OCI-LY3 (cell line): ENCODE results near the gene IL7R.

Experiments
- H2AFZ ChIP-seq: fragments of 200-600, 300-600 bp; shearing (Covaris generic); 2 replicates; pipeline ENCODE4 v1.6.0; 2014; ENCODE audit warnings: antibody characterized with exemption, low read depth, low read length
- H3K27ac ChIP-seq: fragments of 200-600, 300-600 bp; sonication (generic); 2 replicates; pipeline ENCODE4 v1.5.1; 2014; ENCODE audit warnings: mild to moderate bottlenecking, low read length, moderate library complexity, mixed read lengths
- H3K27me3 ChIP-seq: fragments of 200-600, 300-600 bp; sonication (generic); 2 replicates; pipeline ENCODE4 v1.6.1; 2014; ENCODE audit warnings: low read depth, low read length, mixed read lengths
- H3K36me3 ChIP-seq: fragments of 200-600, 300-600 bp; sonication (generic); replicated peaks from 2 replicates; pipeline ENCODE3; 2014; ENCODE audit warnings: low read depth, low read length, mixed read lengths
- H3K4me1 ChIP-seq: fragments of 300-600, 200-600 bp; sonication (generic); 2 replicates; pipeline ENCODE4 v1.6.1; 2014; ENCODE audit warnings: low read length, mixed read lengths
- H3K4me2 ChIP-seq: fragments of 200-600, 300-600 bp; sonication (generic); 2 replicates; pipeline ENCODE4 v1.6.1; 2014; ENCODE audit warnings: low read length, mixed read lengths
- H3K4me3 ChIP-seq: fragments of 300-600, 200-600 bp; sonication (generic); 2 replicates; pipeline ENCODE4 v1.5.1; 2014; ENCODE audit warnings: antibody characterized with exemption, mild to moderate bottlenecking, low read length, moderate library complexity
- H3K79me2 ChIP-seq: fragments of 300-600, 200-600 bp; shearing (Covaris generic); 2 replicates; pipeline ENCODE4 v1.6.1; 2014; ENCODE audit warnings: mild to moderate bottlenecking, low read length, mixed read lengths
- H3K9ac ChIP-seq: fragments of 300-600, 200-600 bp; shearing (Covaris generic); 2 replicates; pipeline ENCODE4 v1.6.0; 2014; ENCODE audit warnings: mild to moderate bottlenecking, low read length, moderate library complexity
- H3K9me3 ChIP-seq: fragments of 200-600, 300-600 bp; shearing (Covaris generic); 2 replicates; pipeline ENCODE4 v1.6.1; 2014; ENCODE audit warnings: low read length, mixed read lengths; ENCODE audit not compliant: insufficient read depth
- H4K20me1 ChIP-seq: fragments of 200-600, 300-600 bp; sonication (generic); 2 replicates; pipeline ENCODE4 v1.6.1; 2016; ENCODE audit warnings: low read length, mixed read lengths; ENCODE audit not compliant: insufficient read depth
- EZH2phosphoT487 ChIP-seq: fragments of 200-600 bp; shearing (Covaris generic); IDR thresholded peaks from 2 replicates; pipeline ENCODE4 v1.6.1; 2018; ENCODE audit warnings: antibody characterized with exemption, mixed run types, low read depth
- TF ChIP-seq, protein P1 (sequence below): fragments of 200-600, 300-600 bp; sonication (generic); IDR thresholded peaks from 2 replicates; pipeline ENCODE4 v1.5.1; 2014; ENCODE audit warnings: antibody characterized with exemption, low read length, low read depth

The IL7R gene

DNA sequence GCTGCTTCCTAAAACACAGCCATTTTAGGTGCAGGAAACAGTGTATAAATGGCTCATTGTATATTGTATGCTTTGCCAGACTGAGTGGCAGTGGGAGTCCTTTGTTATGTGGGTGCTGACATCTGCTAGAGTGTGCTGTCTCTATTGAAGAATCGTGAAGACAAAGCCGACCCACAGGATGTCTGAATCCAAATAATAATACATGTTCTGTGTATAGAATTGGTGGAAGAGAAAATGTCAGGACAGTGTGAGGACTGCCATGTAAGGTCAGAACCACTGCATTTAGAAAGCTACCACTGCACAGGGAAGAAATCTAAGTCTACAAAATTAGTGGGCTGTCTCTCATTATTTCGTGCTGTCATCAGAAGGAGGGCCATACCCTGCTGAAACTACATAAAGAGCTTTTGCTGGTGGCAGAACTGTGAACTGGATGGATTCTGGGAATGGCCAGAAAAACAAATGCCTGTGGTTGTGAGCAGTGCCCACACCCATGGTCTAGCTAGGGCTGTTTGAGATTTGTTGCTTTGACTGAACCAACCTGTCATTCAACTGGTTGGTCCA, 2.5 kb downstream of the IL7R start:
- H3K4me2 ChIP-seq = no peak overlapping the region
- peaks cover 12% of the 10 kb centered on the region for H3K4me1 ChIP-seq
- TF ChIP-seq, protein P1, sequence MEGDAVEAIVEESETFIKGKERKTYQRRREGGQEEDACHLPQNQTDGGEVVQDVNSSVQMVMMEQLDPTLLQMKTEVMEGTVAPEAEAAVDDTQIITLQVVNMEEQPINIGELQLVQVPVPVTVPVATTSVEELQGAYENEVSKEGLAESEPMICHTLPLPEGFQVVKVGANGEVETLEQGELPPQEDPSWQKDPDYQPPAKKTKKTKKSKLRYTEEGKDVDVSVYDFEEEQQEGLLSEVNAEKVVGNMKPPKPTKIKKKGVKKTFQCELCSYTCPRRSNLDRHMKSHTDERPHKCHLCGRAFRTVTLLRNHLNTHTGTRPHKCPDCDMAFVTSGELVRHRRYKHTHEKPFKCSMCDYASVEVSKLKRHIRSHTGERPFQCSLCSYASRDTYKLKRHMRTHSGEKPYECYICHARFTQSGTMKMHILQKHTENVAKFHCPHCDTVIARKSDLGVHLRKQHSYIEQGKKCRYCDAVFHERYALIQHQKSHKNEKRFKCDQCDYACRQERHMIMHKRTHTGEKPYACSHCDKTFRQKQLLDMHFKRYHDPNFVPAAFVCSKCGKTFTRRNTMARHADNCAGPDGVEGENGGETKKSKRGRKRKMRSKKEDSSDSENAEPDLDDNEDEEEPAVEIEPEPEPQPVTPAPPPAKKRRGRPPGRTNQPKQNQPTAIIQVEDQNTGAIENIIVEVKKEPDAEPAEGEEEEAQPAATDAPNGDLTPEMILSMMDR = no peak
- TF ChIP-seq EZH2phosphoT487 = no peak
- no peaks in the 10 kb centered on the region for H4K20me1 ChIP-seq
- H3K4me3 ChIP-seq = no peak overlapping the region
- no peaks in the 10 kb centered on the region for H3K79me2 ChIP-seq
- no peaks in the 10 kb centered on the region for H3K9me3 ChIP-seq
- no peaks in the 10 kb centered on the region for H3K36me3 ChIP-seq
- no peak overlapping the region for H2AFZ ChIP-seq
- H3K27ac ChIP-seq = no peak overlapping the region
- H3K9ac ChIP-seq = no peak overlapping the region
- no peaks in the 10 kb centered on the region for H3K27me3 ChIP-seq

DNA sequence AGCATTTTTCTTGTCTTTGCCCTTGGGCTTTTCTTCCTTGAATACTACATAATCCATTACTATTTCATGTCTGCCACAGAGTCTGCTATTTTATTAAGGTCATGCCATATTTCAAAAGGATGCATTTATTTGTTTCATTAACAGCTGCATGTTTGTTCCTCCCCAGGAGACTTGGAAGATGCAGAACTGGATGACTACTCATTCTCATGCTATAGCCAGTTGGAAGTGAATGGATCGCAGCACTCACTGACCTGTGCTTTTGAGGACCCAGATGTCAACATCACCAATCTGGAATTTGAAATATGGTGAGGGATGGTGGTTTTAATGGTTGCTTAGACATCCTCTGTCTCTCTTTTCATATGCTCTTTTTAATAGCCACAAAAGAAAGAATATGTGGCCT, 4.0 kb downstream of the IL7R start:
- Histone ChIP-seq H3K27ac (no peak overlapping the region), H3K79me2 (no peaks in the 10 kb centered on the region), H3K4me2 (no peak overlapping the region), H3K4me3 (no peak overlapping the region), H3K27me3 (no peaks in the 10 kb centered on the region), H3K9me3 (no peaks in the 10 kb centered on the region), H3K4me1 (peaks cover 8% of the 10 kb centered on the region), H4K20me1 (no peaks in the 10 kb centered on the region), H2AFZ (no peak overlapping the region), H3K36me3 (no peaks in the 10 kb centered on the region), H3K9ac (no peak overlapping the region)
- TF ChIP-seq, protein P1 = no peak
- no peak for TF ChIP-seq EZH2phosphoT487

DNA sequence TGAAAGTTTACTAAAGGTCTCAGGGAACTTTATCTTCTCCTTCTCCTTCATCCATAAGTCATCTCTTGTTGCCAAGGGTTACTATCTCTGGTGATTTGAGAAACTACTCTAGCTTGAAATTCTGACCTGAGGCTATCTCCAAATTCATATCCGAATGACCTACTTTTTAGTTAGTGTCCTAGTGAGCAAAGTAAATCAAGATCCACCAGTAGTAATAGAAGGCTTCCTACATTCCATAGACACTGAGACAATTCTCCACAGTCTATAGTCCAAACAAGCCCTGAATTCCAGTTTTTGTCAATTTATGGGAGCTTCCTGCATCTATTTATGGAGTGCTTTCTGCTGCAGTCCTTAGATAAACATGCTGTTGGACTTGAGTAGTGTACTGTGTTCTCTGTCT, 5.0 kb downstream of the IL7R start:
- no peak overlapping the region for H3K4me2 ChIP-seq
- H2AFZ ChIP-seq = no peak overlapping the region
- no peak overlapping the region for H3K27ac ChIP-seq
- H3K27me3 ChIP-seq = no peaks in the 10 kb centered on the region
- TF ChIP-seq EZH2phosphoT487 = no peak
- TF ChIP-seq, protein P1 = no peak
- H3K9me3 ChIP-seq = no peaks in the 10 kb centered on the region
- H3K79me2 ChIP-seq = no peaks in the 10 kb centered on the region
- peaks cover 4% of the 10 kb centered on the region for H3K4me1 ChIP-seq
- no peak overlapping the region for H3K4me3 ChIP-seq
- no peaks in the 10 kb centered on the region for H4K20me1 ChIP-seq
- no peak overlapping the region for H3K9ac ChIP-seq
- H3K36me3 ChIP-seq = no peaks in the 10 kb centered on the region

DNA sequence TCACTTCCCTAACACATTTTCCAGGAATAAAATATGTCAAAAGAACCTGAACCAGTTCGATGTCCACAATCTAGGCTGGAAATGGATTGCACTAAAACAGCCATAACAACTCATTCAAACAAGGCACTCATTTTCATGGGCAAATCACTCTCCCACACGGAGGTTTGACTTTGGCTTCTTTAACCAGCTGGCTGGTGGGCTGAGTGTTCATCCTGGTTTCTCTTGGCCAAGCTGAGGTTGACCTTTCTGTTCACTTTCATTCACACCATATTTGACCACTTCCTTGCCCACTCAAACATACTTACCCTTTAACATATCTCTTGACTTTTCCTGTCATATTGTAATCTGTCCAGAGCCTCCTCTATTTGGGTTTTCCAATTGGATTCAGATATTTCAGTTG, 5.4 kb downstream of the IL7R start:
- TF ChIP-seq, protein P1 = no peak
- TF ChIP-seq EZH2phosphoT487 = no peak
- H3K27me3 ChIP-seq = no peaks in the 10 kb centered on the region
- H4K20me1 ChIP-seq = no peaks in the 10 kb centered on the region
- no peaks in the 10 kb centered on the region for H3K9me3 ChIP-seq
- no peaks in the 10 kb centered on the region for H3K79me2 ChIP-seq
- H3K4me2 ChIP-seq = no peak overlapping the region
- H3K4me3 ChIP-seq = no peak overlapping the region
- H3K27ac ChIP-seq = no peak overlapping the region
- no peak overlapping the region for H2AFZ ChIP-seq
- no peaks in the 10 kb centered on the region for H3K4me1 ChIP-seq
- H3K9ac ChIP-seq = no peak overlapping the region
- H3K36me3 ChIP-seq = no peaks in the 10 kb centered on the region
